Vagina (tissue), 2 donors: ENCODE data around the gene DNAH3.

Experiments
- POLR2A ChIP-seq, 2 donors: fragments of 450-650 bp; IDR thresholded peaks; one replicate each; pipeline ENCODE4 v1.6.1; 2017; ENCODE audit warnings: antibody characterized with exemption in 2 of 2, mild to moderate bottlenecking in 2 of 2, moderate library complexity in 2 of 2
- TF ChIP-seq, protein P1 (sequence below), 3 experiments: fragments of 450-650 bp in 2 of 3; fragments of 200-600 bp in 1 of 3; sonication (generic) in 1 of 3; IDR thresholded peaks; one replicate each; pipeline ENCODE4 v1.5.1; 2017 to 2019; ENCODE audit warnings: antibody characterized with exemption in 3 of 3, mild to moderate bottlenecking in 2 of 3, moderate library complexity in 2 of 3

DNA sequence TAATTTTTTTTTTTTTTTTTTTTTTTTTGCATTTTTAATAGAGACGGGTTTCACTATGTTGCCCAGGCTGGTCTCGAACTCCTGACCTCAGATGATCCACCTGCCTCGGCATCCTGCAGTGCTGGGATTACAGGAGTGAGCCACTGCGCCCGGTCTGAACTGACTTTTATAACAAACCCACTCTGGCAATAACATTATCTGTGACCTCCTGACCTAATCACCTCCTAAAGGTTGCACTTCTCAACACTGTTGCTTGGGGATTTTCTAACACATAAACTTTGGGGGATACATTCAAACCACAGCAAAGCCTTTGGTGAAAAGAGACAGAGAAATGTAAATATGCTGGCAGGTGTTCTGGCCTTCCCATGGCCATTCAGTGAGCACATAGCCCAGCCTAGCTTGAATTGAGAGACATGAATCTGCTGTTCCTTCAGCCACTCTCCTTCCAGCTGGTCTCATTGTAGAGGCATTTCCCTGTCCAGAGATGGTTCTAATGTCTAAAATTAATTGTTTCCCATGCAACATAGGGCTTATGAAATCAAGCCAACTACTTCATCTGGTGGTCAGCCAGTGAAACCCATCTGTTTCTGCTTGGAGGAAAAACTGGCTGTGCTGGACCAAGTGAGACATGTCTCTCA, 221.8 kb downstream of the DNAH3 start:
- TF ChIP-seq POLR2A (IDR thresholded peaks at IDR 0.05) = no peak
- TF ChIP-seq, protein P1, sequence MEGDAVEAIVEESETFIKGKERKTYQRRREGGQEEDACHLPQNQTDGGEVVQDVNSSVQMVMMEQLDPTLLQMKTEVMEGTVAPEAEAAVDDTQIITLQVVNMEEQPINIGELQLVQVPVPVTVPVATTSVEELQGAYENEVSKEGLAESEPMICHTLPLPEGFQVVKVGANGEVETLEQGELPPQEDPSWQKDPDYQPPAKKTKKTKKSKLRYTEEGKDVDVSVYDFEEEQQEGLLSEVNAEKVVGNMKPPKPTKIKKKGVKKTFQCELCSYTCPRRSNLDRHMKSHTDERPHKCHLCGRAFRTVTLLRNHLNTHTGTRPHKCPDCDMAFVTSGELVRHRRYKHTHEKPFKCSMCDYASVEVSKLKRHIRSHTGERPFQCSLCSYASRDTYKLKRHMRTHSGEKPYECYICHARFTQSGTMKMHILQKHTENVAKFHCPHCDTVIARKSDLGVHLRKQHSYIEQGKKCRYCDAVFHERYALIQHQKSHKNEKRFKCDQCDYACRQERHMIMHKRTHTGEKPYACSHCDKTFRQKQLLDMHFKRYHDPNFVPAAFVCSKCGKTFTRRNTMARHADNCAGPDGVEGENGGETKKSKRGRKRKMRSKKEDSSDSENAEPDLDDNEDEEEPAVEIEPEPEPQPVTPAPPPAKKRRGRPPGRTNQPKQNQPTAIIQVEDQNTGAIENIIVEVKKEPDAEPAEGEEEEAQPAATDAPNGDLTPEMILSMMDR (IDR thresholded peaks at IDR 0.05) = no peak
